ENCODE measurements around the gene TM4SF18. TPM values are rescaled to one million over a fixed set of nuclear protein-coding genes. Genes with fewer than 3 reads are reported as not detected.

TM4SF18 gene
- total RNA-seq, 1 donor from 2014 or later: 5.6 TPM

DNA sequence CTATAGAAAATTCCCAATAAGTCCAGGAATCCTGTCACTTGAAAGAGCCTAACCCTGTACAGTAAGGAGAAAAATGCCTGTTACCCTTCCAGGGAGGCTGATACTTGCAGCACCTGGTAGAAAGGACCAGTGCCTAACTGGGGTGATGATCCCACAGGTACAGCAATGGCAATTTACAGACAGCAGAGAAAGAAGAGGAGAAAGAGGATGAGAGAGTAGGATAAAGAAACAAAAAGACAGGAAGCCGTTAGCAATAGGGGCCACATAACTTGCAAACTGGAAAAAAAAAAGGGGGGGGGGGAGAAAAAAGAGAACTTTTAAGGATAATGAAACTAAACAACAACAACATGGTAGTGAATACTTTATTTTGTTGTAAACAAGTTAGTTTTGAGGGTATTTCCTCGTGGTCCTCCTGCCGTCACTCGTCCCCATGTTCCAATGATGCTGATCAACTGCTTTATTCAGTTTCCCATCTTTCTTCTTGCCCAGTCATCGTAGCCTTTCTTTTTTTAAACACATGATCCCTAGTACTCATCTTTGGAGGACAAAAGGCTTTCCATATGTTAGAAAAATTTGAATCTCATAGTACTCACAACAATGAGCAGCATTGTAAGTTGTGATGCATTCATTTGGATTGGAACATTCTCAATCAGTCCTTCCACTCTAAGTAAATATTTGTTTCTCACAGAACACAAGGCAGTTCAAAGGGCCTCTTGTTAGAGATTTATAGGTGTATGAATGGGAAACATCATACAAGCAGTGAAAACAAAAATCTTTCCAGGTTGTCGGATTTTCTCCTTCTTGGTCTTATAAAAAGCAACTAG lies 35.5 kb upstream of the TM4SF18 start:
- Histone ChIP-seq H3K27ac (ENCODE audit: low read depth, low read length) (no peak overlapping the region), H3K27me3 (ENCODE audit: insufficient read depth, low read length) (no peaks in the 10 kb centered on the region), H3K9me3 (ENCODE audit: insufficient read depth, low read depth, low read length) (no peaks in the 10 kb centered on the region), H3K9ac (ENCODE audit: low read length) (no peak overlapping the region), H2AFZ (ENCODE audit: low read depth, low read length) (no peak overlapping the region), H3K4me2 (ENCODE audit: low read length) (no peak overlapping the region), H3K4me1 (ENCODE audit: insufficient read depth, low read length) (peaks cover 26% of the 10 kb centered on the region), H3K4me3 (ENCODE audit: insufficient read depth, low read depth, low read length) (no peak overlapping the region), H4K20me1 (ENCODE audit: insufficient read depth, low read length) (peaks cover 5% of the 10 kb centered on the region), H3K79me2 (ENCODE audit: insufficient read depth, low read length) (peaks cover under 1% of the 10 kb centered on the region), H3K36me3 (ENCODE audit: insufficient read depth, low read length) (peaks cover 36% of the 10 kb centered on the region)
- Mint-ChIP-seq H3K27ac (ENCODE audit: unreplicated experiment) (no peak overlapping the region), H3K4me1 (ENCODE audit: low read depth, unreplicated experiment) (peaks cover 25% of the 10 kb centered on the region), H3K9me3 (ENCODE audit: unreplicated experiment) (no peaks in the 10 kb centered on the region), H3K27me3 (ENCODE audit: low read depth, unreplicated experiment) (no peaks in the 10 kb centered on the region), H3K4me3 (ENCODE audit: unreplicated experiment) (no peak overlapping the region), H3K36me3 (ENCODE audit: low read depth, unreplicated experiment) (no peaks in the 10 kb centered on the region)
- TF ChIP-seq, protein P1, sequence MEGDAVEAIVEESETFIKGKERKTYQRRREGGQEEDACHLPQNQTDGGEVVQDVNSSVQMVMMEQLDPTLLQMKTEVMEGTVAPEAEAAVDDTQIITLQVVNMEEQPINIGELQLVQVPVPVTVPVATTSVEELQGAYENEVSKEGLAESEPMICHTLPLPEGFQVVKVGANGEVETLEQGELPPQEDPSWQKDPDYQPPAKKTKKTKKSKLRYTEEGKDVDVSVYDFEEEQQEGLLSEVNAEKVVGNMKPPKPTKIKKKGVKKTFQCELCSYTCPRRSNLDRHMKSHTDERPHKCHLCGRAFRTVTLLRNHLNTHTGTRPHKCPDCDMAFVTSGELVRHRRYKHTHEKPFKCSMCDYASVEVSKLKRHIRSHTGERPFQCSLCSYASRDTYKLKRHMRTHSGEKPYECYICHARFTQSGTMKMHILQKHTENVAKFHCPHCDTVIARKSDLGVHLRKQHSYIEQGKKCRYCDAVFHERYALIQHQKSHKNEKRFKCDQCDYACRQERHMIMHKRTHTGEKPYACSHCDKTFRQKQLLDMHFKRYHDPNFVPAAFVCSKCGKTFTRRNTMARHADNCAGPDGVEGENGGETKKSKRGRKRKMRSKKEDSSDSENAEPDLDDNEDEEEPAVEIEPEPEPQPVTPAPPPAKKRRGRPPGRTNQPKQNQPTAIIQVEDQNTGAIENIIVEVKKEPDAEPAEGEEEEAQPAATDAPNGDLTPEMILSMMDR (IDR thresholded peaks at IDR 0.05; ENCODE audit: insufficient read depth, low read depth, low read length): no peak
- no peak for TF ChIP-seq EZH2 (IDR thresholded peaks at IDR 0.05; ENCODE audit: insufficient read depth, low read length)
- no peak for FAIRE-seq
- DNase-seq (ENCODE audit: low read depth): no peak

DNA sequence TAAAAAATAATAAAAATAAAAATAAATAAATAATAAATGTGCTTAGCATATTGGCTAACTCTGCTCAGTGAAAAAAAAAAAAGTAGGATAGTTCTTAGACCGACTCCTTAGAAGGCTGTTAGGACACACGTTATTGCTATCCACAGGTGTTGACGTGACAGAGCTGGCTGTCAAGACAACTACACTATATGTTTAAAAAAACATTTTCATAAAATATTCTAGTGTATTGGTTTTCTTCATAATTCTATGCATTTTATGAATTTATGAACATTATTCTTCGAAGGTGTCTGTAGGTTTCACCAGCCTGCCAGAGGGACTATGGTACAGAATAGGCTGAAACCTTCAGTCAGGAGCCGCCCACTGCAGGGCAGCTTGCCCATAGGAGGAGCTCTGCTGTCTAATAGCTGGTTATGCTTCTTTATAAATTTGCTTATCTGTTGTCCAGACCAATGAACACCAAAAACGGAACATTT lies 34.8 kb upstream of the TM4SF18 start:
- TF ChIP-seq EZH2 (IDR thresholded peaks at IDR 0.05; ENCODE audit: insufficient read depth, low read length): no peak
- TF ChIP-seq, protein P1 (IDR thresholded peaks at IDR 0.05; ENCODE audit: insufficient read depth, low read depth, low read length): no peak
- Histone ChIP-seq H3K36me3 (ENCODE audit: insufficient read depth, low read length) (peaks cover 29% of the 10 kb centered on the region), H2AFZ (ENCODE audit: low read depth, low read length) (no peak overlapping the region), H3K9me3 (ENCODE audit: insufficient read depth, low read depth, low read length) (no peaks in the 10 kb centered on the region), H3K4me2 (ENCODE audit: low read length) (no peak overlapping the region), H3K4me1 (ENCODE audit: insufficient read depth, low read length) (peaks cover 20% of the 10 kb centered on the region), H3K79me2 (ENCODE audit: insufficient read depth, low read length) (no peaks in the 10 kb centered on the region), H3K4me3 (ENCODE audit: insufficient read depth, low read depth, low read length) (no peak overlapping the region), H4K20me1 (ENCODE audit: insufficient read depth, low read length) (peaks cover 5% of the 10 kb centered on the region), H3K27ac (ENCODE audit: low read depth, low read length) (no peak overlapping the region), H3K27me3 (ENCODE audit: insufficient read depth, low read length) (no peaks in the 10 kb centered on the region), H3K9ac (ENCODE audit: low read length) (no peak overlapping the region)
- Mint-ChIP-seq H3K36me3 (ENCODE audit: low read depth, unreplicated experiment) (no peaks in the 10 kb centered on the region), H3K27me3 (ENCODE audit: low read depth, unreplicated experiment) (no peaks in the 10 kb centered on the region), H3K9me3 (ENCODE audit: unreplicated experiment) (no peaks in the 10 kb centered on the region), H3K4me3 (ENCODE audit: unreplicated experiment) (no peak overlapping the region), H3K4me1 (ENCODE audit: low read depth, unreplicated experiment) (peaks cover 23% of the 10 kb centered on the region), H3K27ac (ENCODE audit: unreplicated experiment) (no peak overlapping the region)
- no peak for FAIRE-seq
- DNase-seq (ENCODE audit: low read depth): no peak
